Measurements from ENCODE around the gene GSTT4. TPM values are rescaled to one million over a fixed set of nuclear protein-coding genes. Genes with fewer than 3 reads are reported as not detected.

The GSTT4 gene
- total RNA-seq, 1 experiment from 2014 or later = not detected

Other genes with a start within 250 kb of the GSTT4 start
- 0.81 and 1.8 TPM in 2 replicates for gene C22orf15, start 242.5 kb downstream of the GSTT4 start, total RNA-seq (2021)
- 47.5 and 53.7 TPM in 2 replicates for gene CHCHD10, start 237.5 kb downstream of the GSTT4 start, total RNA-seq (2021)
- gene MMP11, start 232.6 kb downstream of the GSTT4 start, total RNA-seq (2021) = 4.9 and 5.3 TPM in 2 replicates
- gene SMARCB1, start 218.5 kb downstream of the GSTT4 start, total RNA-seq (2021) = 132 and 136 TPM in 2 replicates
- gene DERL3, start 166.4 kb downstream of the GSTT4 start, total RNA-seq (2021) = 9.0 and 9.8 TPM in 2 replicates
- gene SLC2A11, start 147.6 kb downstream of the GSTT4 start, total RNA-seq (2021) = 12.1 and 15.0 TPM in 2 replicates
- gene MIF, start 111.1 kb downstream of the GSTT4 start, total RNA-seq (2021) = 1,068 and 1,091 TPM in 2 replicates
- 4.5 and 4.7 TPM in 2 replicates for gene GSTT2B, start 44.3 kb downstream of the GSTT4 start, total RNA-seq (2021)
- not detected in 2 replicates for gene DDTL, start 38.6 kb downstream of the GSTT4 start, total RNA-seq (2021)
- 177 and 185 TPM in 2 replicates for gene DDT, start 31.0 kb downstream of the GSTT4 start, total RNA-seq (2021)
- 0.22 and 0.24 TPM in 2 replicates for gene GSTT2, start 25.3 kb downstream of the GSTT4 start, total RNA-seq (2021)
- 68.0 and 73.7 TPM in 2 replicates for gene CABIN1, start 5.9 kb upstream of the GSTT4 start, total RNA-seq (2021)
- gene SUSD2, start 176.0 kb upstream of the GSTT4 start, total RNA-seq (2021) = 3.8 and 4.2 TPM in 2 replicates
- gene GGT5, start 239.6 kb upstream of the GSTT4 start, total RNA-seq (2021) = 0.20 TPM in 2 replicates